Measurements from ENCODE around the gene ATP6V1G3.
"Not testable (repeated sequence)": the region's sequence is repeated elsewhere in the genome, so short reads cannot be mapped to it uniquely, and the experiment has no call there.

Gene ATP6V1G3

GRCh38 chr1:198495631-198496030, 44.8 kb downstream of the ATP6V1G3 start:
- DNase-seq, result no peak

GRCh38 chr1:198494658-198495103, 45.8 kb downstream of the ATP6V1G3 start:
- no peak for DNase-seq

GRCh38 chr1:198494139-198494538, 46.3 kb downstream of the ATP6V1G3 start:
- no peak for DNase-seq

GRCh38 chr1:198493329-198493728, 47.2 kb downstream of the ATP6V1G3 start:
- no peak for DNase-seq

GRCh38 chr1:198492872-198493271, 47.6 kb downstream of the ATP6V1G3 start:
- DNase-seq, result no peak

- DNase-seq, result no peak
Observed at GRCh38 chr1:198491596-198491995, 48.9 kb downstream of the ATP6V1G3 start.

GRCh38 chr1:198491028-198491427, 49.5 kb downstream of the ATP6V1G3 start:
- DNase-seq, result no peak

- no peak for DNase-seq
Observed at GRCh38 chr1:198490224-198490623, 50.3 kb downstream of the ATP6V1G3 start.

- DNase-seq, result no peak
Observed at GRCh38 chr1:198486903-198487302, 53.6 kb downstream of the ATP6V1G3 start.

- DNase-seq, result no peak
Observed at GRCh38 chr1:198483645-198484044, 56.8 kb downstream of the ATP6V1G3 start.

GRCh38 chr1:198483006-198483405, 57.5 kb downstream of the ATP6V1G3 start:
- DNase-seq, result no peak

GRCh38 chr1:198481661-198482060, 58.8 kb downstream of the ATP6V1G3 start:
- no peak for DNase-seq

- no peak for DNase-seq
Observed at GRCh38 chr1:198480876-198481275, 59.6 kb downstream of the ATP6V1G3 start.

- not testable (repeated sequence) for DNase-seq
Observed at GRCh38 chr1:198477354-198477753, 63.1 kb downstream of the ATP6V1G3 start.
